Measurements from ENCODE around the gene CLDN4. TPM values are rescaled to one million over a fixed set of nuclear protein-coding genes. Genes with fewer than 3 reads are reported as not detected.

CLDN4 gene
- total RNA-seq, 1 experiment from 2014 or later = not detected

DNA sequence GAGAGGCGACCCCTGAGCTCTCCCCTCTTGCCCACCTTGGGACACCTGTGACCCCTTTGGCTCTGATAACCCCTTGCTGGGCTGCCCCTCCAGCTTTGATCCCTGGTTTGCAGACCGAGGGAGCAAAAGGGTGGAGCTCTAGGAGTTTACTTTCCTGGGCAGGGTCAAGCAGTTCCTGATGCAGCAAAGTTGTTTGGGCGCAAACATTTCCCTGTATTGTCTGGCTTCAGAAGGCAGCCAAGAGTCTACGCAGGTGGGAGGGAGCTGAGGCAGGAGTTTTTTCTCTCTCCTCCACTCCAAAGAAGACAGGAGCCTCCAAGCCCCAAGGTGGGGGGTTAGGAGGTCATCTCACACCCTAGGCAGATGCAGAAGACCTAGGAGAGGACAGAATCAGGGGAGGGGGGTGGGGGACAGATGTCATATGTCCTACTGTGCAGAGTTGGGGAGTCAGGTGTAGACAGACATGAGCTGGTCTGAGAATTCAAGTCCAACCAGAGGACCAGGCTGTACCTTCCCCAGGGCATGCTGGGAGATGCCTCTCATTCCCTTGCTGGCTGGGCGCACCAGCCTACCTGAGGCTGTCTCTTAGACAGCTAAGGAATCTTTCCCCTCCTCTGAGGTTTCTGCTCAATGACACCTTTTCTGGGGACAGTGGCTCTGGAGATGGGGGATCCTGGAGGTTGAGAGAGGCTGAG, 50.7 kb downstream of the CLDN4 start:
- DNase-seq (ENCODE audit: low read depth, low spot score) = no peak
- in situ Hi-C loops (cut with HindIII; ENCODE audit: low pct_unique_long_range_greater_than_20kb, low sequenced_read_pairs) = no loop called here

DNA sequence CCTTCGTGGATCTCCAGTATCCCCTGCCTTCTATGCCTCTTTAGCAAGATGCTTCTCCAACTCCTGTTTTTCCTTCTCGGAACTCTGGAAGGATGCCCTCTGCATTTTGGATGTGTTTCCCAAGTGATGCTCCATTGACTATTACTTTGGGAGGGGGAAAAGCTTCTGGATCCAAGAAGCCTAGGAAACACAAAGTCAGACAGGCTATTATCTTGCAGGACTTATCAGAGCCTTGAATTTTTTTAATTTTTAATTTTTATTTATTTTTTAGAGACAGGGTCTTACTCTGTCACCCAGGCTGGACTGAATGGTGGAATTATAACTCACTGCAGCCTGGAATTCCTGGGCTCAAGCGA, 51.2 kb downstream of the CLDN4 start:
- no peak for DNase-seq (ENCODE audit: low read depth, low spot score)
- in situ Hi-C loops (cut with HindIII; ENCODE audit: low pct_unique_long_range_greater_than_20kb, low sequenced_read_pairs) = no loop called here

Other genes starting within 250 kb of the CLDN4 start
- gene MLXIPL, start 206.5 kb upstream of the CLDN4 start, total RNA-seq (2014; rRNA removed; shearing (Covaris generic)) = 0.03 TPM in 1 of 2 replicates, not detected in the other
- gene VPS37D, start 163.2 kb upstream of the CLDN4 start, total RNA-seq (2014; rRNA removed; shearing (Covaris generic)) = 4.3 and 4.6 TPM in 2 replicates
- 4.3 and 4.5 TPM in 2 replicates for gene DNAJC30, start 147.5 kb upstream of the CLDN4 start, total RNA-seq (2014; rRNA removed; shearing (Covaris generic))
- gene BUD23, start 147.4 kb upstream of the CLDN4 start, total RNA-seq (2014; rRNA removed; shearing (Covaris generic)) = 142 and 181 TPM in 2 replicates
- gene STX1A, start 111.3 kb upstream of the CLDN4 start, total RNA-seq (2014; rRNA removed; shearing (Covaris generic)) = 6.7 and 7.0 TPM in 2 replicates
- 27.5 and 31.8 TPM in 2 replicates for gene ABHD11, start 92.2 kb upstream of the CLDN4 start, total RNA-seq (2014; rRNA removed; shearing (Covaris generic))
- not detected in 2 replicates for gene CLDN3, start 60.7 kb upstream of the CLDN4 start, total RNA-seq (2014; rRNA removed; shearing (Covaris generic))
- gene METTL27, start 11.5 kb downstream of the CLDN4 start, total RNA-seq (2014; rRNA removed; shearing (Covaris generic)) = 1.8 and 2.8 TPM in 2 replicates
- not detected in 2 replicates for gene TMEM270, start 30.2 kb downstream of the CLDN4 start, total RNA-seq (2014; rRNA removed; shearing (Covaris generic))
- gene ELN, start 197.2 kb downstream of the CLDN4 start, total RNA-seq (2014; rRNA removed; shearing (Covaris generic)) = not detected in 2 replicates

All from SK-MEL-5 (cell line).